HPDE6-E6E7 (cell line): ENCODE results near the gene RAPGEF2.
"Not testable (repeated sequence)": the region's sequence is repeated elsewhere in the genome, so short reads cannot be mapped to it uniquely, and the experiment has no call there.

Experiments used
- DNase-seq: peaks from one replicate; pipeline ENCODE4 v3.0.0; 2011; ENCODE audit warnings: missing footprints; ENCODE audit errors: extremely low spot score

RAPGEF2 gene

GRCh38 chr4:159366966-159367780 lies 264.3 kb downstream of the RAPGEF2 start:
- DNase-seq, result no peak

GRCh38 chr4:159367781-159368080 lies 264.9 kb downstream of the RAPGEF2 start:
- no peak for DNase-seq

- no peak for DNase-seq
These were observed 265.4 kb downstream of the RAPGEF2 start for GRCh38 chr4:159368320-159368719.

- DNase-seq, result no peak
These were observed 266.4 kb downstream of the RAPGEF2 start for GRCh38 chr4:159369256-159369655.

GRCh38 chr4:159370286-159370685 lies 267.4 kb downstream of the RAPGEF2 start:
- no peak for DNase-seq

GRCh38 chr4:159374749-159375530 lies 272.1 kb downstream of the RAPGEF2 start:
- DNase-seq, result no peak

- DNase-seq, result no peak
These were observed 273.4 kb downstream of the RAPGEF2 start for GRCh38 chr4:159376289-159376688.

- no peak for DNase-seq
These were observed 275.3 kb downstream of the RAPGEF2 start for GRCh38 chr4:159378056-159378616.

- not testable (repeated sequence) for DNase-seq
These were observed 276.2 kb downstream of the RAPGEF2 start for GRCh38 chr4:159379064-159379463.

GRCh38 chr4:159379836-159380235 lies 277.0 kb downstream of the RAPGEF2 start:
- DNase-seq, result no peak

GRCh38 chr4:159382856-159383561 lies 280.1 kb downstream of the RAPGEF2 start:
- no peak for DNase-seq

GRCh38 chr4:159383562-159383931 lies 280.7 kb downstream of the RAPGEF2 start:
- no peak for DNase-seq

GRCh38 chr4:159384017-159384416 lies 281.1 kb downstream of the RAPGEF2 start:
- DNase-seq, result no peak

- no peak for DNase-seq
These were observed 281.8 kb downstream of the RAPGEF2 start for GRCh38 chr4:159384632-159385031.

- DNase-seq, result no peak
These were observed 283.7 kb downstream of the RAPGEF2 start for GRCh38 chr4:159386620-159387019.

GRCh38 chr4:159389756-159390155 lies 286.9 kb downstream of the RAPGEF2 start:
- DNase-seq, result no peak

- peak; percentile 34 for DNase-seq
These were observed 287.8 kb downstream of the RAPGEF2 start for GRCh38 chr4:159390648-159391047.

GRCh38 chr4:159395693-159396092 lies 292.8 kb downstream of the RAPGEF2 start:
- no peak for DNase-seq

- DNase-seq, result no peak
These were observed 293.3 kb downstream of the RAPGEF2 start for GRCh38 chr4:159396151-159396550.

GRCh38 chr4:159398236-159398638 lies 295.4 kb downstream of the RAPGEF2 start:
- DNase-seq, result no peak

GRCh38 chr4:159400558-159401225 lies 297.8 kb downstream of the RAPGEF2 start:
- DNase-seq, result no peak
